ENCODE data around the gene C12orf60.

GRCh38 chr12:14810953-14811483, 7.5 kb downstream of the C12orf60 start:
- TF ChIP-seq, protein P1, sequence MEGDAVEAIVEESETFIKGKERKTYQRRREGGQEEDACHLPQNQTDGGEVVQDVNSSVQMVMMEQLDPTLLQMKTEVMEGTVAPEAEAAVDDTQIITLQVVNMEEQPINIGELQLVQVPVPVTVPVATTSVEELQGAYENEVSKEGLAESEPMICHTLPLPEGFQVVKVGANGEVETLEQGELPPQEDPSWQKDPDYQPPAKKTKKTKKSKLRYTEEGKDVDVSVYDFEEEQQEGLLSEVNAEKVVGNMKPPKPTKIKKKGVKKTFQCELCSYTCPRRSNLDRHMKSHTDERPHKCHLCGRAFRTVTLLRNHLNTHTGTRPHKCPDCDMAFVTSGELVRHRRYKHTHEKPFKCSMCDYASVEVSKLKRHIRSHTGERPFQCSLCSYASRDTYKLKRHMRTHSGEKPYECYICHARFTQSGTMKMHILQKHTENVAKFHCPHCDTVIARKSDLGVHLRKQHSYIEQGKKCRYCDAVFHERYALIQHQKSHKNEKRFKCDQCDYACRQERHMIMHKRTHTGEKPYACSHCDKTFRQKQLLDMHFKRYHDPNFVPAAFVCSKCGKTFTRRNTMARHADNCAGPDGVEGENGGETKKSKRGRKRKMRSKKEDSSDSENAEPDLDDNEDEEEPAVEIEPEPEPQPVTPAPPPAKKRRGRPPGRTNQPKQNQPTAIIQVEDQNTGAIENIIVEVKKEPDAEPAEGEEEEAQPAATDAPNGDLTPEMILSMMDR (IDR thresholded peaks at IDR 0.05; ENCODE audit: control extremely low read depth in 1 of 3, insufficient read depth in 1 of 3, low read depth in 1 of 3, low read length in 3 of 3) = peak; percentile 21 to 63 (median 62)
- no peak for TF ChIP-seq POLR2A (IDR thresholded peaks at IDR 0.05; ENCODE audit: control extremely low read depth in 1 of 2, low read depth in 2 of 2, low read length in 2 of 2)
- no peak for TF ChIP-seq POLR2AphosphoS5 (IDR thresholded peaks at IDR 0.05; ENCODE audit: low read depth, low read length)
- TF ChIP-seq EP300 (IDR thresholded peaks at IDR 0.05; ENCODE audit: borderline replicate concordance in 1 of 2, low read depth in 2 of 2, low read length in 2 of 2) = no peak
- TF ChIP-seq TBP (IDR thresholded peaks at IDR 0.05; ENCODE audit: low read depth, low read length) = no peak

All from H1 (cell line).